ENCODE measurements around the gene VSTM2L.
"Not testable (repeated sequence)": the region's sequence is repeated elsewhere in the genome, so short reads cannot be mapped to it uniquely, and the experiment has no call there.

The VSTM2L gene, protein sequence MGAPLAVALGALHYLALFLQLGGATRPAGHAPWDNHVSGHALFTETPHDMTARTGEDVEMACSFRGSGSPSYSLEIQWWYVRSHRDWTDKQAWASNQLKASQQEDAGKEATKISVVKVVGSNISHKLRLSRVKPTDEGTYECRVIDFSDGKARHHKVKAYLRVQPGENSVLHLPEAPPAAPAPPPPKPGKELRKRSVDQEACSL

DNA sequence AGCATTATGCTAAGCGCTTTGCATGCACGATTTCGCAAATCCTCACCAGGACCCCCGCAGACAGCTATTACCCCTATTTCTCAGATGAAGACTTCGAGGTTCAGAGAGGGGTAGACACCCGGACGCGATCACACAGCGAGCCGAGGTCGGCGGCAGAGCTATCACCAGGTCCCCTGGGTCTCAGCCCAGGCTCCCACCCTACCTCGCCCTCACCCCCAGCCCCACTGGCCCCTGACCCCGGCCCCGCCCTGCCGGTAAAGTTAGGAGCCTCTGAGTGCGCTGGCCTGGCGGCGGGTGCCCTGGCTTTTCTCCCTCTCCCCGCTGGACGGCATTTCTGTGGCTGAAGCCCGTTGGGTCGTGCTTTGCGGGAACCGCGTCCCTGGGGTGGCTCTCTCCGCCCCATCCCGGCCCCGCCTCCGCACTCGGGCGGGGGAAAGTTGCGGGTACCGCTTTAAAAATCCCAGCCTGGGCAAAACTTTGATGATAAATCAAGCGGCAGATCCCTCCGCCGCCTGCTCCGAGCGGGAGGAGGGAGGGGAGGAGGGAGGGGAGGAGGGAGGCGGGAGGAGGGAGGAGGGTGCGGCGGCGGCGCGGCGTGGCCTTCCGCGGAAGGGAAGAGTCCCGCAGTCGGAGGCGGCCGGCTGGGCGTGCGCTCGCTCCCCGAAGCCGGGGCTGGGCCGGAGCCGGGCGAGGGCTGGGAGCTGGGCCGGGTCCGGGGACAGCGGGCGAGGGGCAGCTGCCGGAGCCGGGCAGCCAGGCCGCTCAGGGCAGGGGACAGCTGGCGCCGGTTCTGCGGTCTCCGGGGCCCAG, at the start of gene VSTM2L:
Gene VSTM2L, plus strand, starts transcription at position 624 of the 810 bp plus-strand sequence. CDS start 224 bp downstream, outside the sequence.
- no peak for DNase-seq

DNA sequence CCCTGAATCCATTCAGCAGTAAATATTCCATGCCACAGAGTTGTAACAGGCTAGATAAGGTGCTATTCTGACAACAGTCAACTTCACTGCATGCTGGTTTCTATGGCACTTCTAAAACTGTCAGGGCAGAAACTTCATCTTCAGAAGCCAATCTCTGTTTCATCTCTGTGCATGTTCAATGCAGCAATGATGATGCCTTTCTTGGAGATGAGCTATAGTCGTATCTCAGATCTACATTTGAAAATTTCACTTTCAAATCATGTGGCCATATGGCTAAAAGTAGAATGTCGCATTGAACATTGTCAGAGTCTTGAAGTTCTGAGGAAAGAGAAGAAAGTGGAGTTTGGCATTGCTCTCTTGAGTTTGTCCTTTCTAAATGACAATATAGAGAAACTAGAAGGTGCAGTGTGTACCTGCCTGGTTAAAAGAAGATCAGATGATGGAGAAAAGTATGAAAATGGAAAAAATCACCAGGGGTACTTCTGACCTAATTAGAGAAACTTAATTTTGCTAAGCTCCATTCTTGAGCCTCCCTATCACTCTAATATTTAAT, 49.0 kb upstream of the VSTM2L start:
- DNase-seq, result no peak

DNA sequence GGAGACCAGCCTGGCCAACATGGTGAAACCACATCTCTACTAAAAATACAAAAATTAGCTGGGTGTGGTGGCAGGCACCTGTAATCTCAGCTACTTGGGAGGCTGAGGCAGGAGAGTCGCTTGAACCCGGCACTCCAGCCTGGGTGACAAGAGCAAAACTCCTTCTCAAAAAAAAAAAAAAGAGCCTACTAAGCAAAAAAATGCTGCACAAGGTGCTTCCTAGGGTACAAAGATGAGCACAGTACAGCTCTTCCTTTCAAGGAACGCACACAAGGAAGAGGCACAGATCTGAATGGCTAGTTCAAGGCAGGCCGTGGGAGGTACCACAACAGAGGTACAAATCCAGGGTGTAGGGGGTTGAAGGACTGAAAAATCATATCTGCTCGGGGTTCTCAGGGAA, 46.9 kb upstream of the VSTM2L start:
- not testable (repeated sequence) for DNase-seq

DNA sequence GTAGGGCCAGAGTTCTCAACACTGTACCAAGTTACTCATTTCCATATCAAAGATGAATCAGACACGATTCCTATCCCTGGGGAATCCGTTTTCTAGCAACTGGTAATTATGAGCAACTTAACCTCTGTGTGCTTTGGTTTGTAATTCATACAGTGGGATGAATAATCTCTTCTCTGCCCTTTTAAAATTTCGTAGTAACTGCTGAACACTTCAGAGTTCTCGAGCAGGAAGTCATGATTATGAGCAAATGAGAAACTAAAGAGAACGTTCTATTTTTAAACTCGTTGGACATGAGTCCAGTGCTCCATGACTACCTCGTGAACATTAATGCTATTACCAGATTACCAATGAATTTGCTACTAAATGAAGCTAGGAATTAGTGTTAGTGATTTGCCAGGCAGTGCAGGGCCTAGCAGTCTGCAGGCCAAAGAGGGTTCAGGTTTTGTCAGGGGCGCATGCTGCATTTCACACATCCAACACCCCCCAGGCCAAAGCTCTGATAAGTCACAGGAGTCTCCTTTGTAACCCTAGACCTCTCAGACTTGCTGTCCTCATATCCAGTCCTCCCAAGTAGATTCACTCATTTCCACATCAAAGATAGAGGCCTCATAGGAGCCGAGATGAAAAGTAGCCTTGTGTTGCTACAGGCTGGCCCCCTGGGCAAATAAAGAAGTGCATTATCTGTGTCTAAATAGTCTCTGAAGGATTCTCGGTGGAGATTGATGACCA, 45.8 kb upstream of the VSTM2L start:
- no peak for DNase-seq

DNA sequence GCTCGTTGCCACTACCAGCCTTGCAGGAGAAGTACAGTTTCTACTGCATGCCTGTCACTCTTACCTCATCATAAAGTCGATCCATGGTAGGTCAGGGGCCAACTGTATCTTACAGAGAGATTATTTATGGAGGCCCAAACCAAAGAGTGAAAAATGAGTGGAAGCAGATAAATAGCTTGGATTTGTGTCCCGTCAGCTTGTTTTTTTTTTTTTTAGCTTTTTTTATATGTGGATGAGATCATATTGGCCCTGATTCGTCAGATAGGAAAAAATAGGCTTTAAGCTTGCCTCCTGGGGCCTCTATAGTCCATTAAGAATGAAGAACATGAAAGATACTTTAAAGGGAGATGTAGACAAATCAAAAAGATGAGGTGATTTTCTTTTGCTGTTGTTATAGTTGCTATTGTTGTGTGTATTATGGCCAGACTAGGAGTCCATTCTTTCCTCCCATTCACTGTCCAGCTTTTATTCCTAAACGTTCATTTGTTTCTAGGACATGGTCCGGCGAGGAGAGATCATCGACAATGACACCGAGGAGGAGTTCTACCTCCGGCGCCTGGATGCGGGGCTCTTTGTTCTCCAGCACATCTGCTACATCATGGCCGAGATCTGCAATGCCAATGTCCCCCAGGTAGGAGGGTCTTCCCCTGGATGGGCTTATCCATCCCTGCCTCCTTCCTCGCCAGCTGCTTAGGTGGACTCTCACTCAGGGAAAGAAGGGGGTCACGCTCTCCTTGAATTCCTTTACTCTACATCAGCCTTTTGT, 43.3 kb upstream of the VSTM2L start:
- no peak for DNase-seq

DNA sequence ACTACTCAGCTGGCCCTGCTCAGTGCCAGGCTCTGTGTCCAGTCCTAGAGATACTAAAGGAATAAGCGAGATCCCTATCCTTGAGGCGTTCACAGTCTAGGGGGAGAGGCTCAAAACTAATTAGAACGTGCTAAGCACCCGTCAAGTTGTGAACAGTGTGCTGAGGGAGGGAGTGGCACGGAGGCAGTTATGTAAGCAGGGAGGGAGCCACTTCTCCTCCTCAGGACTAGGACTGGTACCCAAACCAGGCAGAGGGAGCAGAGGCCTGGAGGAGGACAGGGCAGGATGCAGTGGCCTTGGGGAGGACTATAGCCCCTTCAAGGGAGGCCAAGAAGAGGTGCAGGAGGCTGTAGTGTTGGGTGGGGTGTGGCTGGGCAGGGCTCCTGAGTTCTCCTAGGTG, 39.6 kb upstream of the VSTM2L start:
- no peak for DNase-seq

DNA sequence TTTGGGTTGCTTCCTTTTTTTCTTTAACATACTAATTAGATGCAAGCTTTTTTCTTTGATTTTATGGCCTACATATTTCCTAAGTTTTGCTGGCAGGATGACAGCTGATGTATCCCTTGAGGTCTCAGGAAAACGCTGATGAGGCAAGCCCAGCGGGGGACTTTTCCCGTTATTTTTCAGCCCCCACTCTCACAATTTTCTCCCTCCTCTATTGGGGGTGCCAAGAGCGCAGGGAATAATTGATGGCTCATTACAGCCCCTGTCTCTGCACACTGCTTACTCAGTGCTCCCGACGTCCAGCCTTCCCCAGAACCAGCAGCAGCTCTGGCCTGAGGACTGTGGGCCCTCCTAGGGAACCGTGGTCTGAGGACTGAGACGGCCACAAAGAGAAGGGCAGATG, 38.6 kb upstream of the VSTM2L start:
- DNase-seq, result no peak

DNA sequence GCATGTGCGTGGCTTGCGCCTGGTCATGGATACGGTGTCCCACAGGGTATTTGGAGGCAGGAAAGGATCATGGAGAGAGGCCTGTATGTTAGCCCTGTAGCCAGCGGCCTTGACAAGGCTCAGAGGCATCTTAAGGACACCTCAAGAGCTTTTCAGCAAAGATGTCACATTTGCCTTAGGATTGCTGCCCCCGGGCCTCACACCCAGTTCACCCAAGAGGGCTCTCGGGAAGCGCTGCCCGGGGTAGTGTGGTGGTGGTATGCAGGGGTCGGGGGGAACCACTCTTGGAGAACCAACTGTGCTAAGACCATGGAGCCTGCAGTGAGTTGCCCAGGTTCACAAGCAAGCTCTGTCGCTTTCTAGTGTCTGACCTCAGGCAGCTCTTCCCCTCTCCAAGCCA, 36.9 kb upstream of the VSTM2L start:
- no peak for DNase-seq

DNA sequence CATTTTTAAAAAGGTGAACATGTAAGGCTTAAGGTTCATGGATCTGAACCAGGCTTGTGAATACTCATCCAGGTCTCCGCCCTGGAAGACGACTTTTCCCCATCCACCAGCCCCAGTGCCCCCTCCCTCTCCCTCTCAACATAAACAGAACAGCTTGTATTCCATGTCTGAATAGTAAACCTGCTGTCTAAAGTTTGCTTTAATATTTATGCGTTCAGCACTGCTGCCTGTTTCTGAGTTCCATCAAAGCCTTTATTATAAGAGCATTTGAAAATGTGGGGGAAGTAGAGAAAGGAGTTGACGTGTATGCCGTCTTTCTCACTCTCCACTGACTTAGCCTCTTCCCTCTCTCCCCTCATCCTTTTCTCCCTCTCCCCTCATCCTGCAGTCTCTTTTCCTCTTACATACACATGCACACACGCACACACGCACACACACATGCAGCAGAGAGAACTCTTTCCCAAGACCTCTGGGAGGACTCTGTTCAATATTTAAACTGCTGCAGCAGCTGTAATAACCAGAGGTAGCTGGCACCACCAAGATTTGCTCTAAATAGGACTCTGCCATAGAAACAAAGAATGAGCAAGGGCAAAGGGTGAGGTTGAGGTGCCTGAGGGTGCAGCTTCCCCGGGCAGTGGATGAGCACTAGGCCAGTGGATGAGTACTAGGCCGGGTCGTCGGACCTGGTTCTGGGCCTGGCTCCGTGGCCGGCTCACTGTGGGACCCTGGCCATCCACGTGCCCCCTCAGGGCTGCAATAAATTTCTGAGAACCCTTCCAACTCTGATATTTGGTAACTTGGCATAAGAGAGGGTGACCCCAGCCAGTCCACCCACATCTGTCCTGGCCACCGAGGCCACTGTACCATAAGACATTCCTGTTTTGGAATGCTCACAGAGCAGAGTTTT, 35.4 kb upstream of the VSTM2L start:
- DNase-seq, result no peak

DNA sequence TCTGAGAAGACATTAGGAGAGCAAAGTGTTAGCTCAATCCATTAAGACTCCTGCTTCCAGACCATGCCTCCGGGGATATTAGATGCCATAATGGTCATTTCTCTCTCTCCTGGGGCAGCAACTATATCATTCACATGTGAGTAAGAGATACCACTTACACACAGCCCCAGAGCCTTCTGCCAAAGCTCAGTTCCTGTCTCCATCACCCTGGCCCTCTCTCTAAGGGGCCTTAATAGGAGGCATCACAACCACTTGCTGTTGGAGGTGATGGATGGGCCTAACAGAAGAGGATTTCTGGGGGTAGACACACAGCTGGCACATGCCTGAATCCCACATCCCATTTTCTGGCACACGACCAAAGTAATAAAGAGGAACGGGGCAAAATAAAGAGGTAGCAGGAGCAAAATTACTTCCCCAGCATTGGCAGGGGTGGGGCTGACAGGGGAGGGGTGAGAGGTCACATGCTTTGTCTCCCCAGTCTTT, 34.0 kb upstream of the VSTM2L start:
- DNase-seq, result no peak

DNA sequence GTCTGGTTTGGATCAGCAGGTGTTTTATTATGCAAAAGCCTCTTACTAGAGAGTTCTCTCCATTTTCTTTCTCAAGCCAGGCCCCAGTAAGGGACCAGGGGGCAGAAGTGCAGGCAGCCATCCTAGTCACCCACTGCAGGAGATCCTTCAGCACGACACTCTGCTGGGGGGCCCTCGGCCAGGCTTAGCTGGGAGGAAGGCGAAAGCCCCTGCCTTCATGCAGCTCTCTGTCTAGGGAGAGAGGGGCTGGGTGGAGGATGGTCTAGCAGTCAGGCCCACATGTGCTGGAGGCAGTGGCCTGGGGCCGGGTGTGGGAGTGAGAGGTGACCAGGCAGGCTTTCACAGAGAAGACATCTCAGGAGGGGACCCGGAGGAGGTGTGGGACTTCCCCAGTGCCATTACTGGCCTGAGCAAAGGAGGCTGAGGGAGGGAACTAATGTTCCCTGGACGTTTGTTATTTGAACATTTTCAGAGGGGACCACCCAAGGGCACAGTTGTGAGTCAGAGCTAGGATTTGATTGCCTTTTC, 33.5 kb upstream of the VSTM2L start:
- DNase-seq, result no peak

DNA sequence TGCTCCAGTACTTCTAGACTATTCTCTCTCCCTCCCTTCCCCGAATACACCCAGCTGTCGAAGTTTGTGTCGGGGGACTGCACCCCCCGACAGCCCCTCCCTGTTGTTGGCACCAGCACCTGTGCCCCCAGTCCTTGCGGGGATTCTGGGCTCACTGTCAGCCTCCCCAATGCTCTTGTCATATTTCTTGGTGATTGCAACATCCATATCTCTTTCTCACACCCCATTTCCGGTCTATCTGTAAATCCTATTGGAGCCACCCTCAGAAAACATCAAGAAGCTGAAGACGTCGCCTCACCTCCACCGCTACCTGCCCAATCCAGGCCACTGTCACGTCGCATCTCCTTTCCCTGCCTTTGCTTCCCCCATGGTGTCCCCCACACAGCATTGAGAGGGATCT, 32.6 kb upstream of the VSTM2L start:
- DNase-seq, result no peak

DNA sequence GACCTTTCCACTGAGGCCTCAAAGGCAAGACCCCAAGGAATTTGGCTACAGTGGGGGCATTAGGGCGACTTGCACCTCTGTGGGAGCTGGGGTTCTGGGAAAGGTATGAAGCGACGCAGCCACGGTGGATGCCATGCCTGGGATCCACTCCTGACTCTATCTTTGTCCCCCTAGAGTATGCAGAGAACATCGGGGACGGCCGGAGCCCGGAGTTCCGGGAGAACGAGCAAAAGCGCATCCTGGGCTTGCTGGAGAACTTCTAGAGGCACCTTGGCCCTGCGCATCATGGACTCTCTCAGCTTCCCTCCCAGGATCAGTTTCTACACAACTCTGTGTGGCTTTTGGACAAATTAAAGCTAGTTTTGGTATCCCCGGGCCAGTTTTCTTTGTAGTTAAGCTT, 31.2 kb upstream of the VSTM2L start:
- DNase-seq, result no peak

DNA sequence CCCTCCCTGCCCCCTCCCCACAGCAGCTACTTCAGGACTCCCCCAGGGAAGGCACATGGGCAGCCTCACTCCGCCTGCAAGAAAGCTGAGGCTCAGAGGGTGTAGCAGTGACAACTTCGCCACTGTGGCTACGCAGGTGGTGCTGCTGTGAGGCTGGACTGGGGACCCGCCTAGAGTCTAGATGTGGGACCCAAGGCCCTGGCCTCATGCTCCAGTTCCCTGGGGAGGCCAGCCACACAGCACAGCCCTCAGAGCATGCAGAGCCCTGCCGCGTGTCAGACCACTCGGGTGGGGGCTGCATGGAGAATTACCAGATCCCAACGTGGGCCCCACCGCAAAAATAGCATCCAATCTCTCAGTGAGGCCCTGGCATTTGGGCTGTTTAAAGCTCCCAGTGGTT, 30.8 kb upstream of the VSTM2L start:
- DNase-seq, result no peak

DNA sequence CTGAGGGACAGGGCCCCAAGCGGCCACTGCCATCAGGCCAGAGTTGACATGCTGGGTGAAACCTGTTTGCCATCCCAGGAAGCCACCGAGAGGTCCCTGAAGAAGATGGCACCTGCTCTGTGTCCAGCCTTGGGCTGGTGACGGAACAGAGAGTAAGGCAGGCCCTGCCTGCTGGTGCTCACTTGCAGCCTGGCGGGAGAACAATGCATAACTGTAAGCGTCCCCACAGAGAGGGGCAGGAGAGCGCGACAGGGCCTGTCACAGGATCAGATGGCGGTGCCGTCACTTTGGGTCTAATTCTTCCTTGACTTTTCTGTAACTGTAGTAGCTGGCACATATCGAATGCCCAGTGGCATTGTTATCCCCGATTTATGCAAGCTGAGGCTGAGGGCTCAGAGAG, 29.0 kb upstream of the VSTM2L start:
- DNase-seq, result no peak

DNA sequence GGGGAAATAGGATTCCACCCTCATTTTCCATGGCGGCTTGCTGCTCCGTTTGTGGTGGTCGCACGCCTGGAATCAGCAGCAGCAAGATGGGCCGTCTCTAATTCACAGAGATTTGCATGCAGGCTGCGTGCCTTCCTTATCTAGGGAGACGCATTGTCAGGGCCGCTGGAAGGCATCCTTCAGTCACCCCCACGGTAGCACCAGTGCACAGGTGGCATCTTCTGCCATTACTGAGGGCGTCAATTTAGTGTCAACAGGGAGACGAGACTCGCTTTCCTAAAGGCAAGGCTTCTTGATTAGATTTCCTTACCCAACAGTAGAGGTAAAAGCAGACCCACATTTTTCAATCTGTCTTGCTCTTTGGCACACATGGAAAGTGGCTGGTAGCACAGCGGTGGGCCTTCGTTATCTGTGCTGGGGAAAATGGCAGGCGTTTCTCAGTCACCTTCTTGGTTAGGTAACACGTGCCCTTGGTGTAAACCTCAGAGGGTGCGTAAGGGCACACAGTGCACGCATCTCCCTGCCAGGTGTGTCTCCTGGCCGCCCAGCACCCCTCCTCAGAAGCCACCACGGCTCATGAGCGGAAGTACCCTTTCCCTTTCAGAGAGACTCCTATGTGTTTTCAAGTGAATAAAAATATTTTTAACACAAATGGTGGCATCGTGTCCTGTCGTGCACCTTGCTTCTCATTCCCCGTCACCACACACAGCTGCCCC, 27.3 kb upstream of the VSTM2L start:
- no peak for DNase-seq

DNA sequence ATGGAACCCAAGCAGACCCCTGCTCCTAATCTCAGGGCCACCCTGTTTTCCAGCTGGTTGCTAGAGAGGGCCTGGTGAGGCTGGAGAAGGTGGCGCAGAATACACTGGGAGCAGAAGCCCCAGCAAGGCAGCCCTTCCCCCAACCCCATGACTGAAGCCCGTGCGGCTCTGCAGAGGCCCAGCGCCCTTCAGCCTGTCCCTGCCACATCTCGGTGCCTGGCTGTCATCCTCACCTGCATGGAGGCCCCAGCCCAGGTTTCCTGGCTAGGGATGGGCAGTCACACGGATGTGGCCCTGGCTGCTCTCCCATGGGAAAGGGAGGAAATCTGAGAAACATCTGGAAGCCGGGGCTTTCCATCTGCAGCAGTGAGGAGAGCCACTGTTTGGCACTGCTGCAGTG, 26.1 kb upstream of the VSTM2L start:
- no peak for DNase-seq

DNA sequence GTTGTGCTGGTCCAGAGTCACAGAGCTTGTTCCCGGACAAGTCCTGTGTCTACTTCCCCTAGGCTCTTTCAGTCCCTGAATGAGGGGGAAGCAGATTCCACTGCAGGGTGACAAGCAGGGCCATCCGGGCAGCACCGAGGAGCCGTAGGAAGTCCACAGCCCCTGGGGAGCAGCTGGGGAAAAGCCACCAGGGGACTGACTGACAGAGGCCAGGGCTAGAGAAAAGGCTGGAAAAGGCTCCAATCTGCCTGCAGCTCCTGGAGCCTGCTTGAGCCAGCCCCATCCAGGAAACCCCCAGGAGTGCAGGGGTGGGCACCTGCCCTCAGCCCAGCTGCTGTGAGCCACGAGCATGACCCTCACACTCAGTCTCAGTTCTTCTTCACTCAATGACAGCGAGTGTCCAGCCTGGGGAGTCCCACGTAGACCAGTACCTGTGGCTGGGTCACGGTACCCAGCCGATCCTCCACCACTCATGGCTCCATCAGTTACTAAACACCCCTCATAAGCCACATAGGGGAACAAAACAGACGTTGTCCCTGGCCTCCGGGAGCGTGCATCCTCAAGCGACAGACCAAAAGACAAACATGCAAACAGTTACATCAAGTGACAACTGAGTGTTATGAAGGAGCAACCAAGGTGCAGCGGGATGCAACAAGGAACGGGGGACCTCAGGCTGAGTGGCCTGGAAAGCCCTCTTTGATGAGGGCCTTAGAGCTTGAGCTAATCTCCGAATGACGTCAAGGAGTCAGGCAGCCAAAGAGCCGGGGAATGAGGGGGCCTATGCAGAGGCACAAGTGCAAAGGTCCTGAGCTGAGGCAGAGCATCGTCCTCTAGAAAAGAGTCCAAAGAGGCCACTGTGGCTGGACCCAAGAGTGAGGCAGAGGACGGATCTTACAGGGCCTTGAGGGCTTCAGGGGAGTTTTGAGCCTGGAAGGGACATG, 24.8 kb upstream of the VSTM2L start:
- no peak for DNase-seq

DNA sequence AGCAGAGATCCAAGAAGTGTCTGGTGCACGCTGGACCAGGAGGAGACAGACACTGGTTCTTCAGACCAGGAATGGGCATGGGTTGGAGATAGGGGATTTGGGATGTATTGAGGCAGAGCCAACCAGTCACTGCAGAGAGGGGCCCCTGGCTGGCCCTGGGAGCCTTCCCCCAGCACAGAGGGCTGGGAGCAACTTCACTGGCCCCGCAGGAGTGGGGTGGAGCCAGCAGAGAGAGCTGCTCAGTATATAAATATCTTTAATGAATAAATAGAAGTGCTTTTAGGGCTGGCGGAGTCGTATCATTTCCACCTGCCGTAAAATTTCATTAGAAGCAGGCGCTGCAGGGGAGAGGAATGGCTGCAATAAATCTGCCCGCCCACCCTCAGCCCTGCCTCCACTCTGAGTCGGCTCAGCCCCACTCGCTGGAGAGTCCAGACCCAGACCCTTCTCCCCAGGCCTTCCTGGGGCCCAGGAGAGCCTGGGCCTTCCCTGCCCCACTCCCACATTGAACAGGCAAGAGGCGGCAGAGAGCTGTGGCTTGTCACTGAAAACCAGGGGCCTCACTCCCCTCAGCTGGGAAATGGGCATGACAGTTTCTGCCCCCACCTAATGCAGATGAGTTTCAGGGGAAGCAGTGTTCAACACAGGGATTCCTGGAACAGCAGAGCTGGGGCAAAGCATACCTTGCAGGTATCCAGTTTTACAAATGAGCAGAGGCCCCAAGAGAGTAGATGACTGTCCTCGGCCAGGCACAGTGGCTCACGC, 23.9 kb upstream of the VSTM2L start:
- no peak for DNase-seq
